GM10266 (cell line): ENCODE data around the gene HCFC1R1.

Source experiments
- DNase-seq: peaks from one replicate; pipeline ENCODE4 v3.0.0; 2012; ENCODE audit errors: extremely low spot score
- CTCF ChIP-seq: IDR thresholded peaks from 2 replicates; pipeline ENCODE4 v1.5.1; 2012; ENCODE audit warnings: mild to moderate bottlenecking, low read depth; ENCODE audit not compliant: control insufficient read depth, insufficient read depth; ENCODE audit errors: missing control alignments

Gene HCFC1R1

DNA sequence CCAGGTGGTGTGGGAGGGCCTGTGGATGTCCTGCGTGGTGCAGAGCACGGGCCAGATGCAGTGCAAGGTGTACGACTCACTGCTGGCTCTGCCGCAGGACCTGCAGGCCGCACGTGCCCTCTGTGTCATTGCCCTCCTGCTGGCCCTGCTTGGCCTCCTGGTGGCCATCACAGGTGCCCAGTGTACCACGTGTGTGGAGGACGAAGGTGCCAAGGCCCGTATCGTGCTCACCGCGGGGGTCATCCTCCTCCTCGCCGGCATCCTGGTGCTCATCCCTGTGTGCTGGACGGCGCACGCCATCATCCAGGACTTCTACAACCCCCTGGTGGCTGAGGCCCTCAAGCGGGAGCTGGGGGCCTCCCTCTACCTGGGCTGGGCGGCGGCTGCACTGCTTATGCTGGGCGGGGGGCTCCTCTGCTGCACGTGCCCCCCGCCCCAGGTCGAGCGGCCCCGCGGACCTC, 10.2 kb downstream of the HCFC1R1 start:
- DNase-seq: no peak
- TF ChIP-seq CTCF: no peak

- no peak for DNase-seq
- no peak for TF ChIP-seq CTCF
Observed at GRCh38 chr16:3012828-3013420, 10.8 kb downstream of the HCFC1R1 start, which contains the start of gene CLDN9. Gene CLDN9 (plus strand): TSS chr16:3012923. CDS start chr16:3013363, 440 bp downstream.

GRCh38 chr16:3012246-3012645, 11.5 kb downstream of the HCFC1R1 start:
- no peak for TF ChIP-seq CTCF
- no peak for DNase-seq

DNA sequence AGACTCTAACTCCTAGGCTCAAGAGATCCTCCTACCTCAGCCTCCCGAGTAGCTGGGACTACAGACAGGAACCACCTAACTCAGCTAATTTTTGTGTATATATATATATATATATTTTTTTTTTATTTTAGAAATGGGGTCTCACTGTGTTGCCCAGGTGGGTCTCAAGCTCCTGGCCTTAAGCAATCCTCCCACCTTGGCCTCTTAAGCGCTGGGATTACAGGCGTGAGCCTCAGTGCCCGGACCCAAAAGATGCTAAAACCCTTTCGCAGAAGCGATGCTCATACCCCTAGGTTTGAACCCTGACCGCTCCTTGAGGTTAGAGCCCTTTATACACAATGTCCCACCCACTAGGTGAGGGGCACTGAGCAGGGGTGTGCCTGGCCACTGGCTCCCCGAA, 13.2 kb downstream of the HCFC1R1 start:
- DNase-seq: no peak
- TF ChIP-seq CTCF: no peak

- DNase-seq: no peak
Observed at GRCh38 chr16:3009568-3010390, 14.0 kb downstream of the HCFC1R1 start.

GRCh38 chr16:3008690-3009037, 15.1 kb downstream of the HCFC1R1 start:
- DNase-seq: no peak

More at GRCh38 chr16:3009568-3010390, 14.0 kb downstream of the HCFC1R1 start:
- TF ChIP-seq CTCF: no peak

More at GRCh38 chr16:3008690-3009037, 15.1 kb downstream of the HCFC1R1 start:
- no peak for TF ChIP-seq CTCF
